HEK293T (cell line): Measurements from ENCODE around the gene LIME1.

Experiments
- CTCF ChIA-PET: fragments of 350-600 bp; formaldehyde crosslinking; extraction: SDS; loops from one replicate; lab custom pipeline; 2021; ENCODE audit warnings: antibody characterized with exemption, inconsistent platforms; lab: Yijun Ruan, JAX
- POLR2A ChIA-PET: fragments of 350-600 bp; formaldehyde crosslinking; extraction: SDS; loops from one replicate; lab custom pipeline; 2020; ENCODE audit warnings: antibody characterized with exemption, inconsistent platforms; lab: Yijun Ruan, JAX
- DNase-seq: peaks from one replicate; pipeline ENCODE4 v3.0.0; 2012; ENCODE audit warnings: mixed read lengths; ENCODE audit errors: extremely low spot score
- ARNT ChIP-seq: fragments of 450-650 bp; IDR thresholded peaks from 2 replicates; pipeline ENCODE4 v1.6.1; 2017; ENCODE audit warnings: mild to moderate bottlenecking
- BHLHE40 ChIP-seq: fragments of 450-650 bp; IDR thresholded peaks from 2 replicates; pipeline ENCODE4 v1.6.1; 2016; ENCODE audit warnings: mild to moderate bottlenecking, moderate library complexity, borderline replicate concordance
- CTBP1 ChIP-seq: fragments of 450-650 bp; IDR thresholded peaks from 2 replicates; pipeline ENCODE4 v1.6.1; 2016; ENCODE audit warnings: borderline replicate concordance
- ELF4 ChIP-seq: fragments of 450-650 bp; IDR thresholded peaks from 2 replicates; pipeline ENCODE4 v1.6.1; 2017; ENCODE audit warnings: antibody characterized with exemption
- FOXA1 ChIP-seq: fragments of 450-650 bp; IDR thresholded peaks from 2 replicates; pipeline ENCODE4 v1.6.1; 2016; ENCODE audit warnings: mild to moderate bottlenecking
- FOXK2 ChIP-seq: fragments of 450-650 bp; IDR thresholded peaks from 2 replicates; pipeline ENCODE4 v1.6.1; 2016; ENCODE audit warnings: mild to moderate bottlenecking
- FOXM1 ChIP-seq: fragments of 450-650 bp; IDR thresholded peaks from 2 replicates; pipeline ENCODE4 v1.6.1; 2017; ENCODE audit warnings: mild to moderate bottlenecking, borderline replicate concordance
- HDGF ChIP-seq: fragments of 450-650 bp; IDR thresholded peaks from 2 replicates; pipeline ENCODE4 v1.6.1; 2017; ENCODE audit warnings: antibody characterized with exemption, borderline replicate concordance
- L3MBTL2 ChIP-seq: fragments of 450-650 bp; conservative IDR thresholded peaks from 2 replicates; pipeline ENCODE4 v1.6.1; 2016; ENCODE audit warnings: mild to moderate bottlenecking
- LEF1 ChIP-seq: fragments of 450-650 bp; IDR thresholded peaks from 2 replicates; pipeline ENCODE4 v1.6.1; 2017; ENCODE audit warnings: mild to moderate bottlenecking, borderline replicate concordance
- NFRKB ChIP-seq: fragments of 450-650 bp; IDR thresholded peaks from 2 replicates; pipeline ENCODE4 v1.6.1; 2016; ENCODE audit warnings: mild to moderate bottlenecking, moderate library complexity
- PKNOX1 ChIP-seq: fragments of 450-650 bp; IDR thresholded peaks from 2 replicates; pipeline ENCODE4 v1.6.1; 2016
- SP1 ChIP-seq: fragments of 450-650 bp; IDR thresholded peaks from 2 replicates; pipeline ENCODE4 v1.6.1; 2017
- SUZ12 ChIP-seq: fragments of 450-650 bp; IDR thresholded peaks from 2 replicates; pipeline ENCODE4 v1.6.1; 2016; ENCODE audit warnings: mild to moderate bottlenecking
- TARDBP ChIP-seq: fragments of 450-650 bp; IDR thresholded peaks from 2 replicates; pipeline ENCODE4 v1.6.1; 2016
- ZNF384 ChIP-seq: fragments of 450-650 bp; IDR thresholded peaks from 2 replicates; pipeline ENCODE4 v1.6.1; 2016

Gene LIME1

GRCh38 chr20:63787302-63787701 is 50.8 kb downstream of the LIME1 start:
- ChIA-PET POLR2A (no interaction called here), CTCF (interaction anchor here (1.4 to 1.5 kb wide), 3 partner anchors 7 to 18 kb away, joined by 4 to 7 read pairs (median 6); no protein-coding TSS in a partner anchor)
- no peak for DNase-seq
- TF ChIP-seq PKNOX1 (no peak), ARNT (no peak), SP1 (no peak), L3MBTL2 (no peak), TARDBP (no peak), FOXK2 (no peak), SUZ12 (no peak), NFRKB (no peak), ZNF384 (no peak)

GRCh38 chr20:63787749-63788148 is 51.3 kb downstream of the LIME1 start:
- TF ChIP-seq PKNOX1 (no peak), HDGF (no peak), BHLHE40 (no peak), NFRKB (no peak), SUZ12 (no peak), FOXA1 (no peak), LEF1 (no peak), SP1 (no peak), ELF4 (no peak), FOXM1 (no peak), L3MBTL2 (no peak), TARDBP (no peak), ZNF384 (no peak), ARNT (no peak), FOXK2 (no peak), CTBP1 (no peak)
- CTCF ChIA-PET: interaction anchor here (1.4 kb wide), 1 partner anchor 18 kb away, joined by 4 read pairs; no protein-coding TSS in a partner anchor

More at GRCh38 chr20:63787749-63788148, 51.3 kb downstream of the LIME1 start:
- POLR2A ChIA-PET: no interaction called here
- no peak for DNase-seq
